ENCODE results near the gene TSKU.

DNA sequence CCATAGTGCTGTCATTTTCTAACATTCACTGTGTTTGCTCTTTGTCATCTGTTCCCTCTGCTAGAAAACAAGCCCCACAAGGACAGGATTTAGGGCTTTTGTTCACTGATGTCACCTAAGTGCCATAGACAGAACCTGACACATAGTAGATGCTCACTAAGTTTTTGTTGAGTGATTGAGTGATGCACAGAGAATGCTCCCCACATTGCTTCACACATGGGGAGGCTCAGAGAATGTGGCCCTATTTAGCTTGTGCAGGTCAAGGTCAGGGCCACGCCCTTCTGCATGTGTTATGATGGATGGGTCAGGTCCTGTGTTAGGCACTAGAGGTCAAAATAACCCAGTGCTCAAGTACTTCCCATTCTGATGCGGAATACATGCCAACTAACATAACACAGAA, 33.1 kb upstream of the TSKU start:
- TF ChIP-seq SUZ12 (IDR thresholded peaks at IDR 0.05; ENCODE audit: extremely low read depth, insufficient read depth, insufficient read length) (no peak), YY1 (IDR thresholded peaks at IDR 0.05; ENCODE audit: insufficient read depth, insufficient read length) (no peak), ZNF274 (IDR thresholded peaks at IDR 0.05; ENCODE audit: low read depth, low read length) (no peak)

All from NT2/D1 (cell line).